SK-N-SH (cell line): ENCODE data around the gene MYH7B. TPM values are rescaled to one million over a fixed set of nuclear protein-coding genes. Genes with fewer than 3 reads are reported as not detected.

Experiments
- CTCF ChIA-PET: fragments of 300-600, 350-600 bp; formaldehyde crosslinking; extraction: SDS; loops from one replicate; lab custom pipeline; 2021; lab: Yijun Ruan, JAX
- POLR2A ChIA-PET: fragments of 350-600 bp; sonication (Branson Sonifier 250); formaldehyde crosslinking; extraction: SDS; loops from one replicate; lab custom pipeline; 2020; ENCODE audit warnings: antibody characterized with exemption, inconsistent platforms; lab: Yijun Ruan, JAX
- DNase-seq: peaks from one replicate; pipeline ENCODE4 v3.0.0; 2012
- H2AFZ ChIP-seq: fragments of 200-600 bp; sonication (generic); 2 replicates; pipeline ENCODE4 v1.8.1; 2016; ENCODE audit warnings: antibody characterized with exemption, mild to moderate bottlenecking, low read depth
- H3F3A ChIP-seq: fragments of 200-600 bp; sonication (generic); replicated peaks from 2 replicates; pipeline ENCODE3; 2016; ENCODE audit warnings: antibody characterized with exemption, mild to moderate bottlenecking; ENCODE audit not compliant: insufficient read depth
- H3K27ac ChIP-seq, 2 experiments: fragments of 200-500 bp in 1 of 2; fragments of 200-600 bp in 1 of 2; sonication (Bioruptor generic) in 1 of 2; sonication (generic), shearing (Covaris generic) in 1 of 2; 2 replicates each; pipeline versions ENCODE4 v1.5.1 to v1.6.1; 2014 to 2016; ENCODE audit warnings: low read depth in 2 of 2, inconsistent platforms in 1 of 2, low read length in 1 of 2, mild to moderate bottlenecking in 1 of 2, mixed read lengths in 1 of 2
- H3K27me3 ChIP-seq: fragments of 200-600 bp; sonication (generic), shearing (Covaris generic); 2 replicates; pipeline ENCODE4 v1.6.1; 2016; ENCODE audit warnings: mixed run types; ENCODE audit not compliant: insufficient read depth
- H3K36me3 ChIP-seq, 2 experiments: fragments of 200-500 bp in 1 of 2; fragments of 200-600 bp in 1 of 2; sonication (Bioruptor generic) in 1 of 2; sonication (generic) in 1 of 2; replicated peaks in 1 of 2; 2 replicates each; pipeline versions ENCODE3 to v1.5.1; 2014 to 2016; ENCODE audit warnings: low read length in 1 of 2, mild to moderate bottlenecking in 1 of 2; ENCODE audit not compliant: insufficient read depth in 2 of 2, control insufficient read depth in 1 of 2
- H3K4me1 ChIP-seq, 2 experiments: fragments of 200-500 bp in 1 of 2; fragments of 200-600 bp in 1 of 2; sonication (Bioruptor generic) in 1 of 2; sonication (generic), shearing (Covaris generic) in 1 of 2; 2 replicates each; pipeline versions ENCODE4 v1.5.1 to v1.6.1; 2014 to 2016; ENCODE audit warnings: low read depth in 1 of 2, low read length in 1 of 2, mixed run types in 1 of 2; ENCODE audit not compliant: insufficient read depth in 2 of 2, control insufficient read depth in 1 of 2
- H3K4me2 ChIP-seq: fragments of 200-600 bp; sonication (generic), shearing (Covaris generic); 2 replicates; pipeline ENCODE4 v1.6.1; 2017; ENCODE audit warnings: mixed run types
- H3K4me3 ChIP-seq, 2 experiments: fragments of 200-500 bp in 1 of 2; fragments of 200-600 bp in 1 of 2; sonication (Bioruptor generic) in 1 of 2; sonication (generic), shearing (Covaris generic) in 1 of 2; 2 replicates each; pipeline versions ENCODE4 v1.5.1 to v1.8.1; 2014 to 2016; ENCODE audit warnings: low read depth in 2 of 2, inconsistent platforms in 1 of 2, low read length in 1 of 2, mild to moderate bottlenecking in 1 of 2, mixed read lengths in 1 of 2, moderate library complexity in 1 of 2
- H3K79me2 ChIP-seq: fragments of 200-600 bp; sonication (generic); 2 replicates; pipeline ENCODE4 v1.8.1; 2017; ENCODE audit warnings: mild to moderate bottlenecking; ENCODE audit not compliant: insufficient read depth
- H3K9ac ChIP-seq: fragments of 200-600 bp; sonication (generic); 2 replicates; pipeline ENCODE4 v1.6.1; 2017; ENCODE audit warnings: mixed run types
- H3K9me2 ChIP-seq: fragments of 200-600 bp; sonication (generic); 2 replicates; pipeline ENCODE4 v1.6.1; 2017; ENCODE audit warnings: mixed run types
- H3K9me3 ChIP-seq: fragments of 200-600 bp; sonication (generic); 2 replicates; pipeline ENCODE4 v1.6.1; 2017; ENCODE audit warnings: mixed run types, mild to moderate bottlenecking, moderate library complexity
- H4K20me1 ChIP-seq: fragments of 200-600 bp; sonication (generic); 2 replicates; pipeline ENCODE4 v1.6.1; 2017; ENCODE audit warnings: mild to moderate bottlenecking, mixed run types; ENCODE audit not compliant: insufficient read depth
- CHD2 ChIP-seq: fragments of 150-350 bp; IDR thresholded peaks from 2 replicates; pipeline ENCODE4 v1.6.1; 2018; ENCODE audit warnings: low read length; ENCODE audit not compliant: partially characterized antibody
- FOSL2 ChIP-seq: IDR thresholded peaks from 2 replicates; pipeline ENCODE4 v1.4.0; 2012; ENCODE audit warnings: low read depth, mild to moderate bottlenecking, moderate library complexity, borderline replicate concordance
- FOXM1 ChIP-seq: IDR thresholded peaks from 2 replicates; pipeline ENCODE4 v1.4.0; 2012; ENCODE audit warnings: low read depth, mild to moderate bottlenecking
- GABPA ChIP-seq: IDR thresholded peaks from 2 replicates; pipeline ENCODE4 v1.4.0; 2012; ENCODE audit warnings: low read depth, mild to moderate bottlenecking
- JUND ChIP-seq: IDR thresholded peaks from 2 replicates; pipeline ENCODE4 v1.4.0; 2012
- MEF2A ChIP-seq: IDR thresholded peaks from 2 replicates; pipeline ENCODE4 v1.4.0; 2012; ENCODE audit warnings: low read depth, borderline replicate concordance
- MXI1 ChIP-seq: IDR thresholded peaks from 2 replicates; pipeline ENCODE4 v1.6.1; 2012; ENCODE audit warnings: mild to moderate bottlenecking, low read depth, low read length, improper control_type of control experiment
- NFIC ChIP-seq: IDR thresholded peaks from 2 replicates; pipeline ENCODE4 v1.4.0; 2012; ENCODE audit warnings: borderline replicate concordance
- NRF1 ChIP-seq: IDR thresholded peaks from 2 replicates; pipeline ENCODE4 v1.6.1; 2012; ENCODE audit warnings: low read depth, mild to moderate bottlenecking, low read length
- PBX3 ChIP-seq: IDR thresholded peaks from 2 replicates; pipeline ENCODE4; 2012
- RFX5 ChIP-seq: IDR thresholded peaks from 2 replicates; pipeline ENCODE4 v1.6.1; 2012; ENCODE audit warnings: mild to moderate bottlenecking, improper control_type of control experiment, low read length
- SIN3A ChIP-seq: IDR thresholded peaks from 2 replicates; pipeline ENCODE4 v1.6.1; 2012; ENCODE audit warnings: low read depth, mild to moderate bottlenecking, low read length, moderate library complexity, borderline replicate concordance
- TCF12 ChIP-seq: IDR thresholded peaks from 2 replicates; pipeline ENCODE4 v1.4.0; 2012
- TEAD4 ChIP-seq: IDR thresholded peaks from 2 replicates; pipeline ENCODE4 v1.4.0; 2012; ENCODE audit warnings: mild to moderate bottlenecking, borderline replicate concordance; ENCODE audit not compliant: insufficient read depth
- ZBTB33 ChIP-seq: IDR thresholded peaks from 2 replicates; pipeline ENCODE4 v1.4.0; 2012; ENCODE audit warnings: low read depth, borderline replicate concordance
- WGBS: methylation state at CpG from one replicate; pipeline ENCODE4 v1.1.6; 2017; ENCODE audit warnings: low lambda C conversion rate; 5-methylcytosine and 5-hydroxymethylcytosine counted together
- polyA plus RNA-seq, 3 experiments: library from polyadenylated mRNA; depleted of rRNA; stranded (reverse); fragments of >200 nt; gene quantifications; 2 replicates each; pipeline ENCODE4 v1.2.3, GENCODE V29; 2012
- TF ChIP-seq, protein P1 (sequence below): fragments of 150-350 bp; IDR thresholded peaks from 2 replicates; pipeline ENCODE4 v1.6.1; 2016; ENCODE audit warnings: mild to moderate bottlenecking, low read depth, low read length

MYH7B gene
- polyA plus RNA-seq, 1 of the 3 experiments (the other 2 are of a cell fraction), result 0.41 TPM

DNA sequence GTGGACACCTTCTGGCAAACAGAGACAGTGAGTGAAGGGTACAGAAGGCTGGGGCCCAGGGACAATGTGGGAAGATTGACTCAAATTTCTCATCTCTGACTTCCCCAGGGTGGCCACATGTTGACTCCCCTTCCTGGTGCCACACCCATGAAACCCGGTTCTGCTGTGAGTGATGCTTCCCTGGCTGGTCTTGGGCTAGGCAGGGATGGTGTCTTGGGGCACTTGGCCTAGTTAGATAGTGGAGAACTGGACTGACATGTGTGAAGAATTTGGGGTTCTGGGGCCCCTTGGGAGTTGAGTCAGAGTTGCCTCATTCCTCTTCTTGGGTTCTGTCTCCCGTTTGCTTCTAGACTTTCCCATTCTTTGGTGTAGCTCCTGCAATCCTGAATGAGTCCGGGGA lies 34.2 kb upstream of the MYH7B start (continued):
- no peak for TF ChIP-seq ZBTB33
- TF ChIP-seq GABPA, result no peak
- TF ChIP-seq TEAD4, result no peak
- no peak for TF ChIP-seq MEF2A
- TF ChIP-seq NRF1, result no peak
- no peak for TF ChIP-seq NFIC

DNA sequence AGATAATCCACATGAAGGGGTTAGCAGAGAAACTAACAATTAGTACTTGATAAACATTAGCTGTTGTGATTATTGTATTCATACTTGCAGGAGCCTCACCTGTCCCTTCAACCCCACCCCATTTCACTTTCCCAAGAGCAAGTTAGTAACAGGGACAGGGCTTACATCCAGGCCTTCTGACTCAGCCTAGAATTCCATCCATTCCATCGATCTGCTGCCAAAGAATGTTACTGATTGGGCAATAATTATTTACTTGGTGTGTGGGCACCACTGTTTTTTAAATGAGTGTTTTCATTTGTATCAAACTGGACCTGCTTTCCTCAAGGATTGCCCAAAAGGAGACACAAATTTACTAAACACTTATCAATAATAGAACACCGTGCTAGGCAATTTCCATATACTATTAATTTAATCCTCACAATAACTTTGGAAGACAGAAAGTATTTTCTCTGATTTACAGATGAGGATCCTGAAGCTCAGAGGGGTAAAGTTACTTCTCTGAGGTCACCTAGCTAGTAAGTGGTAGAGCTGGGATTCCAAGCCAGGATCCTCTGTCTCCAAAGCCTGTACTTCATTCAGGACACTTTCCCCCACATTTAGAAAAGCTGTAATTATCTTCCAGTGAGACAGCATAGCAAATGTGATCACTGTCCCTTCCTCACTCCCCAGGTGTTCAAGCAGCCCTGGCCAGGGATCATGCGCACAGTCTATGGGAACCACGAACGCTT lies 32.9 kb upstream of the MYH7B start:
- ChIA-PET CTCF (no interaction called here), POLR2A (no interaction called here)
- no peak overlapping the region for H3K9ac ChIP-seq
- TF ChIP-seq SIN3A (no peak), NFIC (peak; percentile 73), GABPA (no peak), CHD2 (no peak), JUND (0 out of 2 replicates have a peak, but pooled peaks have one; percentile 12), FOXM1 (no peak), MEF2A (no peak), FOSL2 (peak; percentile 54; the same call in 1 of the 2 replicates), PBX3 (no peak), TCF12 (peak; percentile 9; the same call in 1 of the 2 replicates), RFX5 (no peak), MXI1 (no peak)
- TF ChIP-seq, protein P1, sequence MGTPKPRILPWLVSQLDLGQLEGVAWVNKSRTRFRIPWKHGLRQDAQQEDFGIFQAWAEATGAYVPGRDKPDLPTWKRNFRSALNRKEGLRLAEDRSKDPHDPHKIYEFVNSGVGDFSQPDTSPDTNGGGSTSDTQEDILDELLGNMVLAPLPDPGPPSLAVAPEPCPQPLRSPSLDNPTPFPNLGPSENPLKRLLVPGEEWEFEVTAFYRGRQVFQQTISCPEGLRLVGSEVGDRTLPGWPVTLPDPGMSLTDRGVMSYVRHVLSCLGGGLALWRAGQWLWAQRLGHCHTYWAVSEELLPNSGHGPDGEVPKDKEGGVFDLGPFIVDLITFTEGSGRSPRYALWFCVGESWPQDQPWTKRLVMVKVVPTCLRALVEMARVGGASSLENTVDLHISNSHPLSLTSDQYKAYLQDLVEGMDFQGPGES, result no peak
- no peaks in the 10 kb centered on the region for H3K79me2 ChIP-seq
- H3K4me2 ChIP-seq, result no peak overlapping the region
- peak overlapping the region in 1 of 2 experiments; percentile 23; a peak in 1 of 4 replicates for H3K27ac ChIP-seq
- no peaks in the 10 kb centered on the region for H3K9me2 ChIP-seq
- peaks cover 4% of the 10 kb centered on the region for H3F3A ChIP-seq
- H3K4me3 ChIP-seq, result no peak overlapping the region
- no peak overlapping the region for H2AFZ ChIP-seq
- no peak for DNase-seq
- no peaks in the 10 kb centered on the region for H3K9me3 ChIP-seq
- no peaks in the 10 kb centered on the region for H4K20me1 ChIP-seq
- 78% methylated on average over 5 of the region's 5 CpGs for WGBS
- peaks cover 14 to 25% of the 10 kb centered on the region in 2 experiments for H3K36me3 ChIP-seq
- no peaks in the 10 kb centered on the region for H3K27me3 ChIP-seq
- peaks cover 0 to 4% of the 10 kb centered on the region in 2 experiments; a peak in 1 of 4 replicates for H3K4me1 ChIP-seq
